Midbrain (tissue), 1 donor: ENCODE results near the gene ARMC3.

Experiments used
- DNase-seq: peaks from one replicate; lab custom pipeline; 2025; lab: John Stamatoyannopoulos, UW

ARMC3 gene

GRCh38 chr10:22931948-22932347 is 4.1 kb downstream of the ARMC3 start:
- DNase-seq = no peak

- peak; percentile 38 for DNase-seq
Observed at GRCh38 chr10:22932626-22933370, 4.9 kb downstream of the ARMC3 start.

DNA sequence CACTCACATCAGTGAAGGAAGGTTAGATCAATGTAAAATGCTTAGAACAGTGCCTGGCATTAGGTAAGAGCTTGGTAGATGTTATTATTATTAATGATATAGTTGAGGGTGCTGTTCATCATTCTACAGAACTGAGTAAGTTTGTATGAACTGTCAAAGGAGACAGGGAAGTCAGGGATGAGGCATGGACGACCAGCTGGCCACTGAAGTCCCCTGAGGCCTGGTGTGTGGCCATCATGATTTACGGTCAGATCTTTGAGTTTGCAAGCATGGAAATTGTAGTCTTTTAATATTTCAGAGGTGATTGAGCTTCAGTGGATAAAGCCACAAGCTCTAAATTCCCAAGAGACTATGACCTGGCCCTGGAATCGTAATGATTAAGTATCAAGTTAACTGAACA is 6.9 kb downstream of the ARMC3 start:
- DNase-seq = no peak

DNA sequence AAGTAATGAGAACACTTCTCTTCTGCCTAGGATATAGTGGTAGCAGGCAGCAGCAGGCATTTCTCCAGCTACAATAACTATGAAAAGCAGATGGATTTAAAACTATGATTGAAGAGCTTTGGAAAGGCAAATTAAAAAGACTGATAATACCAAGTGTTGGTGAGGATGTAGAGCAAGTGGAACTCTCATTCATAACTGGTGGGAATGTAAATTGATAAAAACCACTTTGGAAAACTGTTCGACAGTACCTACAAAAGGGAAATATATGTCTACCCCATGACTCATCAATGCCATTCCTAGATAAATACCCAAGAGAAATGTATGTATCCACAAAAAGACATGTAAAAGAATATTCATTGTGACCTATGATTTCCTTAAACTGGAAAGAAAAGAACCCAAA is 14.6 kb downstream of the ARMC3 start:
- no peak for DNase-seq

DNA sequence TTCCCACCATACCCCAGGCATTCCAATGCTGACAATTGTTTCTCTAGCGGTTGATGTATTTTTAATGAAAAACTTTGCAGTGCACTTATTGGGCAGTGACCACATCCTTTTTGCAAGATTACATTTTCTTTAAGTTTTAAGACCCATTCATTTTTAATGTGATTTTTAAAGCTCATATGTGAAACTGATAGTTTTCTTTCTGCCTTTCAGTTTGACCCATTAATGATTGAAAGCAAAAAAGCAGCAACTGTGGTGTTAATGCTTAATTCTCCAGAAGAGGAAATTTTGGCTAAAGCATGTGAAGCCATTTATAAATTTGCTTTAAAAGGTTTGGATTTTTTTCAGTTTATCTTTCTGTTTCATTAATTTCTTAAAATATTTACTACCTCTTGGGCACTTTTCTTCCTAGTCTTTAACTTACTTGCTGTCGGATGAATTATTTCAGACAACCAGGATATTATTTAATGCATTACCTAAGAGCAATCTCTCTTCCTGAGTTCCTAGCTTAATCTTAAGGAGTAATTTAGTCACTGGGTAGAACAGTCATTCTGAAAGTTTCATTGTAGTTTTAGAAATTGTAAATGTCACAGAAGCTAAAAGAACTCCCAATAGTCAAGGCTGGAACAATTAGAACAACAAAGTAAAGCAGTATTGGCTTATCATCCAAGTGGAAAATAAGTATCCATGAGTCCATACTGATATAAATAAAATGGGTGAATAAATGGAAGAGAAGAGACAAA is 18.3 kb downstream of the ARMC3 start:
- no peak for DNase-seq

- no peak for DNase-seq
Observed at GRCh38 chr10:22954970-22955369, 27.1 kb downstream of the ARMC3 start.

GRCh38 chr10:22958338-22958737 is 30.5 kb downstream of the ARMC3 start:
- DNase-seq = no peak

- DNase-seq = no peak
Observed at GRCh38 chr10:22959292-22959691, 31.4 kb downstream of the ARMC3 start.

- no peak for DNase-seq
Observed at GRCh38 chr10:22959950-22960349, 32.1 kb downstream of the ARMC3 start.

DNA sequence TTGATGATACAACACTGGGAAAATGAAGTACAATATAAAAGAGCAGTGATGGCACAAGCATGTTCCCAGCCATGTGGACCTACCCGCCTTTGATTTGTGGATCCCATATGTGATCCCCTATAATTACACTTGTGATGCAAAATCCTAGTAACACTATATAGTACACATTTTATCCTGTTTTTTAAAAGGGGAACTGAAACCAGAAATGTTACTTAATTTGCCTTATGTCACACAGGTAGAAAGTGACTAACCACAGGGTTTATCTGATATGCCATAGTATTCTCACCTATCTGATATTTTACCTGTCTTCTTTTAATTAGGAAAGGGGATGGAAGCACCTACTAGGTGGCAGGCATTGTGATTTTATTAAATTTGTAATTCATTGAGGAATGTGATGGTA is 35.0 kb downstream of the ARMC3 start:
- DNase-seq = no peak

DNA sequence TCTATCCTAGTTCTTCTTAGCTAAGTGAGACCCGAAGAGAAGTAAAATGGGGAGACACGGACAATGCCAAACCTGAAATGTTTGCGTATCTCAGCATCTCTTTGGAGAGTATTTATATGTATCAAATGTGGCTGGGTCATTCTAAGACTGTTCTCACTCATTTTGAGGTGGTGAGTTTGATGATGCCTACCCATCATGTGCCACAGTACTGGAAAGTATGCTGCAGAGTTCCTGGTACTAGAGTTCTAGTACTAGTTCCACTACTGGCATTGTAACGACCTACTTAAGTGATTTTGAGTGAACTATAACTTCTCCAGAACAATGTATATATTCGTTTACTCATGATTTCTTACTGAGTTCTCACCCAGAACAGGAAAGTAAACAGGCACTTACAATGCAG is 41.9 kb downstream of the ARMC3 start:
- DNase-seq = no peak

DNA sequence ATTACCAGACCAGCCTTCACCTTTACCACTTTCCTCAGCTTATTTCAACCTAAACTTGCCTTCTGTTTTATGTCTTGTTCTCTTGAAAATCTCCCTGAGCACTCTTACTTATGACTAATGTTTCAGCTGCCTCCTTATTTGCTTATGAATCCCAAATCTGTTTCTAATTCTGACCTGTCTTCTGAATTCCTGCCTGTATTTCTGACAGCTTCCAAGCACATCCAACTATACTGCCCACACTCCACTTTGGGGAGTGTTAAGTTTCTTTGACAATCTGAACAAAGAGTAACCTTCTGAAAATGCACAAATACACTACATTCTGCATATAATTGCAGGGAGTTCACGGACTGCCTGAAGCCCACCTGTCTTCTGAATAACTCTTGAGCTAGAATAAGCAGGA is 48.7 kb downstream of the ARMC3 start:
- no peak for DNase-seq

- peak; percentile 28 for DNase-seq
Observed at GRCh38 chr10:22977751-22978150, 49.9 kb downstream of the ARMC3 start.

- DNase-seq = no peak
Observed at GRCh38 chr10:22978287-22978686, 50.4 kb downstream of the ARMC3 start.

DNA sequence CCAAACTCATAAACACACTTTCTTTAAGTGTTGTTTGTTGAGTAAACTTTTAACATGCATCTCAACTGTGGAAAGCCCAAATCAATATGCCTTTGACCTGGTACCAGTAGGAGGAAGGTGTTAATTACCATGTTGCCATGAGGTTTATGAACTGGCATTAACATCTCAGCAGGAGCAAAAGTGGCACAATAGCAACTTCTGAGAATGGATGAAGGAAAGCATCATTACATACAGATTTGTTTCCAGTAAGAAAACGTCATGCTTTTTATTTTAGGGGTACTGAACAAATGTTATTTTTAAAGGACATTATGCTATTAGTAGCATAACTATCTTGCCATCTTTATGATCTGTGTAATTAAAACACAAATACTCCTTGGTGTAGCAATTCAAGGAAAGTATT is 51.1 kb downstream of the ARMC3 start:
- no peak for DNase-seq

GRCh38 chr10:22980822-22981221 is 53.0 kb downstream of the ARMC3 start:
- DNase-seq = no peak

DNA sequence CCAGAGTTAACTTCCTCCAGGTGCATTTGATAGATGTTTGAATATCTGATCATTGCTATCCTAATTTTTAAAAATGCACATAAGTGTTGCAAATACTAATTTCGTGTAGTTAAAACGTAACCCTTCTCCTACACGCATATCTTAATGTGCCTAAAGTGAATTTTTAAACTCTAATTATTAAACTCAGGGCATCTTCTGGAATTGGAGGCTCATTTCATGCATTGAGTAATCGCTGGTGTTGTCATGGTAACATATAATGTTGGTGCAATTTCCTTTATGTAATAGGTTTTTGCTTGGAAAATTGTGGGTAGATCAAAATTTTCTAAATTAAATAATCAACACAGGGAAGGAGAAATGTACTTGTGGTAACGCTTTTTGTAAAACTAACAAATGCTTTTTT is 56.2 kb downstream of the ARMC3 start:
- no peak for DNase-seq

DNA sequence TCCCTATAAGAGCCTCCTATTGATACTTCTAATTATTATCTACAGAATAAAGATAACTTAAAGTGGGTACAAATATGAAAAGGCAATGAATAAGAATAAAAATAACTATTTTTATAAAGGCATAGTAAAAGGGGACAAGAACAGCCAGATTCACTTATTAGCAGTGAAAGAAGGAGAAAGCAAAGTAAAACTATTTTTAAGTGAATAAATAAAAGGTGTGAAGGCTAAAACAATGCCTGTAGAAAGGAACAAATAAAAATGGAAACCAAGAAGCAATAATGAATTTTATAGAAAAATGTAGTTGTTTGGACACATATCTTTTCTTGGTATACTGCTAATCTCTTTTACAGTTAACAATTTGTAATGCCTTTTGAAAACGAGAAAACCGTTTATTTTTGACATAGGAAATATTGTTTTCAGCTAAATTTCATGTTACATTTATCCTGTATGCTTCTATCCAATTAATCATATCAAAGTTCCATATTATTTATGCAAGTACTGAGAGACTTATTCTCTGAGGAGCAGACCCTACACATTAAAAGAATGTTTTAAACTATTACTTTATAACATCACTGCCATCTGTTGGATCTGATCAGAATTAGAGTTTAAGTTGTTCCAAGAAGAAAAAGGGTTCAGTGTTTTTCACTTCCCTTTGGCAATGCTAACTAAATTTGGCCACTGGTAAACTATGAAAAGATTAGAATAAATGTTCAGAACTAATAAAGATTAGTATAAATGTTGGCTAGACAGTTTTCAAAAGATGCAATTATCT is 59.1 kb downstream of the ARMC3 start:
- peak; percentile 69 for DNase-seq

DNA sequence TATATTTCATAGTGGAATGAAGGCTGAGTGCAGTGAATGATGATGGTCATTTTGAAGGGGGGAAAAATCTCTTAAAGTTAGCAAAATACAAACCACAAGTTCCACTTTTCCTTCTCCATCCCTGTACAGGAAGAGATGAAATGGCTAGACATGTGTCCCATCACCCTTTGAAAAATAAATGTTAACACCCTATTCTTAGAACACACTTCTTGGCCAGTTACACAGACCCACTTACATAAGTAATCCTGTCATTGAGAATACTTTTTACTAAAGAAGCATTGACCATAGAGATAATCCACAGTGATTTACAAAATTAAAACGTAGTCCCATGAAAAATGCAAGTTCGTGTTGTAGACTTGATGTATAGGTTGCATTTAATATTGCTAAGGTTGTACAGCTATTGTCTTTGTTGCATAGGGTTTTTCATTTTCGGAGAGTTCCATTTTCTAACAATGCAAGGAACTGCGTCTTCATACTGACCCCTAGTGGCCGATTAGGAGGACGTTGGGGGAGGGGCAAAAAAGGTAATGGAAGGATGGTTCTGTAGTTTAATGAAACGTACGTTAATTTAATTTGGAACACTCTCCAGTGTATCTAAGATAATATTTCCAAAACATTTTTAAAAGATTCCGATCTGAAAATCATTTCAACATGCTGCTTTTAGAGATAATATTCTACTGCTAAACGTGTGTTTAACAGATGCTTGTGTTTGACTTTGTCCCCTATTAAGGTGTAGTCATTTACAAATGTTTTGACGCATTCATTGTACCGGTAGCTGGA is 60.9 kb downstream of the ARMC3 start:
- DNase-seq = peak; percentile 79

DNA sequence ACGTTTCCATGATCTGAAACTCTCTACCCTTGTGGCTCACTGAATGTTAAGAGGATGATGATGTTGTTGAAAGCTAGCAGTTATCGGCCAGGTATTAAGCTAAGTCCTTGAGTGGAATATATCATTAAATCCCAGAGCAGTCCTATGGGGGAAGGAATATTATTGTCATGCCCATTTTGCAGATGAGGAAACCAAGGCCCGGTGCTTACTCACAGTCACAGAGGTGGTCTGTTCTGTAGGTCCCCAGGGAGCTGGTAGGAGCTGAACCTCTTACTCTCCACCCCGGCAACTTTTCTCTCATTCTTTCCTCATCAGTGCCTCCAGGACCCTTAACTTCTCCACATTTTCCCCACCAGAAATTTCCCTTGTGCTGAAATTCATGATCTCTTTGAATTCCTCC is 62.6 kb downstream of the ARMC3 start:
- no peak for DNase-seq

DNA sequence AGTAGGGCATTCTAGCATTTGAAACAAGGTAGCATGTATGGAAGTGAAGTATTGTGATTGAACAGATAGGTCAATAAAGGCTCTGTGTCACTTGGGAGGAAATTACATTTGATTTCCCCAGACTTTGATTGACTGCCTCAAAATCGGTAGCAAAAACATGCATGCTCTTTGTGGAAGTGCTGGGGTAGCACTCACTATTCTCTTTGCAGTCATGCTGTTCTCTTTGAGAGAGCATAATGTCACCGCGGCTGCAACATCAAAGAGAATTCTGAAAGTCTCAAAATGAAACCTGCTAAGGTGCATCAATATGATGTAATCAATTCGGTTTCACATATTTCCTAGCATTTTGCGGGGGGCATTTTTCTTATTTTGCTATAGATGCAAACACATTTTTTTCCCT is 64.2 kb downstream of the ARMC3 start:
- DNase-seq = no peak

GRCh38 chr10:22992621-22993020 is 64.8 kb downstream of the ARMC3 start:
- no peak for DNase-seq
